Measurements from ENCODE around the gene SLIT1.

DNA sequence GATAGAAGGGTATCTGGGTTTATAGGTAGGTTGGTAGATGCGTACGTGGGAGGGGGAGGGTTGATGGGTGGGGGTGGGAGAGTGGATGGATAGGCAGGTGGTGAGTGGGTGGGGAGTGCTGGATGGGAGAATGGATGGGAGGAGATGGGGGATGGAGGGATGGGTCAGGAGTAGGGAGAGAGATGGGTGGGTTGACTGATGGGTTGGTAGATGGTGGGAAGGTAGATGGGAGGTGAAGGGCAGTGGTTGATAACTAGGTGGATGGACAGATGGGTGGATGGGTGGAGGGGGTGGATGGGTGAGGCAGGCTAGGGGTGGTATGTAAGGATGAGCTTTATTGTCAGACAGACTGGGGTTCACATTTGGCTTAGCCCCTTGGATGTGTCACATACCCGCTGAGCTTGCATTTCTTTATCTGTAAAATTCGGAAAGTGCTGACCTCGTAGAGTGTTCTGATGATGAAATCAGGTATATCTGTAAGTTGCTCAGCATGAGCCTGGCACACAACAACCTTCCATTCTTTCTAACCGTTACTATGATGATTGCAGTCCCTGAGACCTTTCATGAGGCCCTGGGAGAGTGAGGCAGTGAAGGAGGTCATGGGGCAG is 34.3 kb downstream of the SLIT1 start:
- TF ChIP-seq SIN3A (IDR thresholded peaks at IDR 0.05; ENCODE audit: borderline replicate concordance, insufficient read depth, low read length), result no peak
- TF ChIP-seq, protein P1, sequence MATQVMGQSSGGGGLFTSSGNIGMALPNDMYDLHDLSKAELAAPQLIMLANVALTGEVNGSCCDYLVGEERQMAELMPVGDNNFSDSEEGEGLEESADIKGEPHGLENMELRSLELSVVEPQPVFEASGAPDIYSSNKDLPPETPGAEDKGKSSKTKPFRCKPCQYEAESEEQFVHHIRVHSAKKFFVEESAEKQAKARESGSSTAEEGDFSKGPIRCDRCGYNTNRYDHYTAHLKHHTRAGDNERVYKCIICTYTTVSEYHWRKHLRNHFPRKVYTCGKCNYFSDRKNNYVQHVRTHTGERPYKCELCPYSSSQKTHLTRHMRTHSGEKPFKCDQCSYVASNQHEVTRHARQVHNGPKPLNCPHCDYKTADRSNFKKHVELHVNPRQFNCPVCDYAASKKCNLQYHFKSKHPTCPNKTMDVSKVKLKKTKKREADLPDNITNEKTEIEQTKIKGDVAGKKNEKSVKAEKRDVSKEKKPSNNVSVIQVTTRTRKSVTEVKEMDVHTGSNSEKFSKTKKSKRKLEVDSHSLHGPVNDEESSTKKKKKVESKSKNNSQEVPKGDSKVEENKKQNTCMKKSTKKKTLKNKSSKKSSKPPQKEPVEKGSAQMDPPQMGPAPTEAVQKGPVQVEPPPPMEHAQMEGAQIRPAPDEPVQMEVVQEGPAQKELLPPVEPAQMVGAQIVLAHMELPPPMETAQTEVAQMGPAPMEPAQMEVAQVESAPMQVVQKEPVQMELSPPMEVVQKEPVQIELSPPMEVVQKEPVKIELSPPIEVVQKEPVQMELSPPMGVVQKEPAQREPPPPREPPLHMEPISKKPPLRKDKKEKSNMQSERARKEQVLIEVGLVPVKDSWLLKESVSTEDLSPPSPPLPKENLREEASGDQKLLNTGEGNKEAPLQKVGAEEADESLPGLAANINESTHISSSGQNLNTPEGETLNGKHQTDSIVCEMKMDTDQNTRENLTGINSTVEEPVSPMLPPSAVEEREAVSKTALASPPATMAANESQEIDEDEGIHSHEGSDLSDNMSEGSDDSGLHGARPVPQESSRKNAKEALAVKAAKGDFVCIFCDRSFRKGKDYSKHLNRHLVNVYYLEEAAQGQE (IDR thresholded peaks at IDR 0.05; ENCODE audit: insufficient read depth in 1 of 2, low read depth in 2 of 2, low read length in 2 of 2), result no peak
- TF ChIP-seq POLR2AphosphoS5 (IDR thresholded peaks at IDR 0.05; ENCODE audit: low read depth, low read length), result no peak
